ENCODE results near the gene ASB1. TPM values are rescaled to one million over a fixed set of nuclear protein-coding genes. Genes with fewer than 3 reads are reported as not detected.

ASB1 gene
- total RNA-seq, 4 donors from 2014 or later: 17.1 to 48.8 (median 22.1) TPM

DNA sequence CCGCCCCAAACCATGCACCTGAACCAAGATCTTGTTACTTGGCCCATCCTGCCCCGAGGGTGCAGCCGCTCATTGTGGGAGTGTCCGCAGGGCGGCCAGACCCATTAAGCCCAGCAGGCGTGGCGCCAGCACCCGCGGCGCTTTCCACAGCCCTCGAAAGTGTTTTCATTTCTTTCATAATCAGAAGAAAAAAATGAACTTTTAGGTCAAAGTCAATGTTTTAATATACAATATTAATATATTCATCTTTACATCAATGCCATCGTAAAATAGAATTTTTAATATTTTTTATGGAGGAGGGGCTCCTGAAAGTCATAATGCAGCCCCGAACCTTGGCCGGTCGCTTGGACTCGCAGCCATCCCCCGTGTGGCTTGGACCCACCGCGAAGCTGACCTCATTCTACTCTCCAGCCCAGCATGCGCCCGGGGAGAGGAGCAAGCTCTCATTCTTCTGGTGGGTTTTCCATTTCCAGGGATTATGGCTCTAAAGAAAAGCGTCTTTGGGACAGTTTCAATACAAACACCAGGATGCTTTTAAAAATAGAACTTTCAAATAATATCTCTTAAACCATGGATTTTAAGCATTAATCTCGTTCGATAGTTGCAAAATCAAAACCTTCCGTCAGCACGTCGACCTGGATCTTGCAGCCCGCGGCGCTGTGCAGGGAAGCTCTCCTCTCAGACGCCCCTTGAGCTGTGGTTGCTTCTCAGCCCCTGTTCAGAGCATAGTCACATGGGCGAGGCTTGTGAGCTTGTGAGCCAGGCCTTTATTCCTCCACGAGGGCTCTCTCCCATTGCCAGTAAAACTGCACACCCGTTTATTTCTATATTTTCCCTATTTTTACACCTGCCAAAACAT is 17.2 kb upstream of the ASB1 start:
- Histone ChIP-seq H3K27me3 (no peaks in the 10 kb centered on the region), H3K27ac (no peak overlapping the region), H3K9me3 (no peaks in the 10 kb centered on the region), H3K4me3 (no peak overlapping the region), H3K36me3 (no peaks in the 10 kb centered on the region), H3K4me1 (no peaks in the 10 kb centered on the region)
- DNase-seq (ENCODE audit: low spot score in 2 of 2): no peak
- no peak for TF ChIP-seq EP300 (IDR thresholded peaks at IDR 0.05)
- TF ChIP-seq CTCF (IDR thresholded peaks at IDR 0.05): no peak
- no peak for TF ChIP-seq POLR2AphosphoS5 (IDR thresholded peaks at IDR 0.05)
- no peak for TF ChIP-seq POLR2A (IDR thresholded peaks at IDR 0.05)
- whole genome bisulfite sequencing: 92% methylated on average over 34 of the region's 34 CpGs

DNA sequence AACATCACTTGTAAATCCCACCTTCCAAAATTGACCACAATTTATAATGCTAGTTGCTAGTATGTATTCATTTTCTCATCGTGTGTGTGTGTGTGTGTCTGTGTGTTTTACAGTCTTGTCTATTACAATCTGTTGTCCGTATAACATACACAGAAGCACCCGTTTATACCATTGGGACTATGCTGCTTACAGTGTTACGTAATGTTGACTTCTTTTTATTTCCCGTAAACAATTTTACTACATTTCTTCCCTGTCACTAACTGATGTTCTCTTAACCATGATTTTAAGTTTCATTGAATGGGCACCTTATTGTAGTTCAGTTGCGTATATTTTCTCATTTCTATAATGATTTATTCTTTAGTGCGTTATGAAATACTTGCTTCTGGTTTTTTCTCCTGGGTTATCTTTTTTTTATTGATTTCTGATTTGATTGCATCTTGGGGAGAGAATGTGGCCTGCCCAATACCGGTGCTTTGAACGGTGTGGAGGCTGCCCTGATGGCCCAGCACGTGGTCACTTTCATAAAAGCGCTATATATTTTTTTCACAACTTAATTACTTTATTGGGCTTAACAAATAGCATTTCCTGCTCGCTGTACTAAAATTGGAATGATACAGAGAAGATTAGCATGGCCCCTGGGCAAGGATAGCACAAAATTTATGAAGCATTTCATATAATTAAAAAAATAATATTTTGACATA is 14.5 kb upstream of the ASB1 start:
- Histone ChIP-seq H3K9me3 (no peaks in the 10 kb centered on the region), H3K27me3 (no peaks in the 10 kb centered on the region), H3K36me3 (no peaks in the 10 kb centered on the region), H3K4me3 (no peak overlapping the region), H3K27ac (no peak overlapping the region), H3K4me1 (peaks cover 1% of the 10 kb centered on the region)
- TF ChIP-seq EP300 (IDR thresholded peaks at IDR 0.05) (no peak), CTCF (IDR thresholded peaks at IDR 0.05) (no peak), POLR2A (IDR thresholded peaks at IDR 0.05) (no peak), POLR2AphosphoS5 (IDR thresholded peaks at IDR 0.05) (no peak)
- no peak for DNase-seq (ENCODE audit: low spot score in 2 of 2)
- WGBS: 90% methylated on average over 12 of the region's 12 CpGs

DNA sequence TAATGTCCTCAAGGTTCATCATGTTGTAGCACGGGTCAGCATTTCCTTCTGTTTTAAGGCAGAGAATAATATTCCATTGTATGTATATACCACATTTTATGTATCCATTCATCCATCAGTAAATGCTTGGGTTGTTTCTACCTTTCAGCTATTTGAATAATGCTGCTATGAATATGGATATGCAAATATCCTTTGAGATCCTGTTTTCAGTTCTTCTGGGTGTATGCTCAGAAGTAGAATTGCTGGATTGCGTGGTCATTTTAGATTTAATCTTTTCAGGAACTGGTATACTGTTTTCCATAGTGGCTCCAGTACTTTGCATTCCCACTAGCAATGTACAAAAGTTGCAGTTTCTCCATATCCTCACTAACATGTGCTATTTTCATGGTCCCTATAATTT is 13.4 kb upstream of the ASB1 start:
- no peak for DNase-seq (ENCODE audit: low spot score in 2 of 2)
- no peak overlapping the region for H3K27ac ChIP-seq
- H3K9me3 ChIP-seq: no peaks in the 10 kb centered on the region
- H3K4me3 ChIP-seq: no peak overlapping the region
- H3K4me1 ChIP-seq: peaks cover 3% of the 10 kb centered on the region
- WGBS: 80% methylated on average over 2 of the region's 2 CpGs
- no peaks in the 10 kb centered on the region for H3K27me3 ChIP-seq
- no peak for TF ChIP-seq CTCF (IDR thresholded peaks at IDR 0.05)
- TF ChIP-seq POLR2A (IDR thresholded peaks at IDR 0.05): no peak
- TF ChIP-seq EP300 (IDR thresholded peaks at IDR 0.05): no peak
- no peak for TF ChIP-seq POLR2AphosphoS5 (IDR thresholded peaks at IDR 0.05)
- H3K36me3 ChIP-seq: no peaks in the 10 kb centered on the region

DNA sequence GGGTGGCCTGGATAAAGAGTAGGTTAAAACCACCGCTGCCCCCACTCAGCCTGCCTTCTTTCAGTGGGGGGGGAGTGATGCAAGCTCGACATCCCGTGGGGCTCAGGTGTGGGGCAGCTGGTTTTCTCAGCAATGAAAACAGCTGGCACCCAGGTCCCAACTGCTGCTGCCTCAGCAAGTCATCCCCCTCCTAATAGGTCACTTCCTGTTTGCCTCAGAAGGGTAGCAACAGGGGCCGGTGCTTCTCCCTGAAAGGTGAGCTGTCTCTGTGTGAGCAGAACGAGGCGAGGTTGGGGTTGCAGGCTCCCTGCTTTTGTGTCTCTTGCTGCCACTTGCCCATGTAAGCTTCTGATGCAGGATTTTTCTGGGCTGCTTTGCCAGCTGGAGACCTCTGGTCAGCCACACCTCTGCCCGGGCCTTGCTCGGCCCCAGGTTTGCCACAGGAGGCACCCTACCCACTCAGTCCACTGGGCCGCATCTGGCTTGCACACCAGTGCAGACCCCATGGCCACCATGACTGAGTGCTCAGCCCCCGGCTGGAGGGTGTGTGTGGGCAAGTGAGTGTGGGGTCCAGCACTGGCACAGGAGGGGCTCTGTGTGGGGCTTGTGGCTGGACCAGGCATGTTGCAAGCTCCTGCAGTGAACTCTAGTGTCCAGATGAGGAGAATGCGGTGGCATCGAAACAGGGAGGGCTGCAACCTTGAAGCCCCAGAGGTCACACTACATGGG is 11.5 kb upstream of the ASB1 start:
- H3K27me3 ChIP-seq: no peaks in the 10 kb centered on the region
- H3K36me3 ChIP-seq: no peaks in the 10 kb centered on the region
- TF ChIP-seq POLR2A (IDR thresholded peaks at IDR 0.05): no peak
- no peak overlapping the region for H3K4me3 ChIP-seq
- H3K9me3 ChIP-seq: no peaks in the 10 kb centered on the region
- DNase-seq (ENCODE audit: low spot score in 2 of 2): no peak
- 86% methylated on average over 3 of the region's 12 CpGs for WGBS
- H3K27ac ChIP-seq: no peak overlapping the region
- peaks cover 8% of the 10 kb centered on the region for H3K4me1 ChIP-seq

GRCh38 chr2:238415893-238416292 is 10.8 kb upstream of the ASB1 start:
- WGBS: 97% methylated on average over 5 of the region's 5 CpGs
- TF ChIP-seq POLR2AphosphoS5 (IDR thresholded peaks at IDR 0.05) (no peak), EP300 (IDR thresholded peaks at IDR 0.05) (no peak), CTCF (IDR thresholded peaks at IDR 0.05) (no peak), POLR2A (IDR thresholded peaks at IDR 0.05) (no peak)
- Histone ChIP-seq H3K27me3 (no peaks in the 10 kb centered on the region), H3K27ac (no peak overlapping the region), H3K4me1 (peaks cover 14% of the 10 kb centered on the region), H3K36me3 (no peaks in the 10 kb centered on the region), H3K9me3 (no peaks in the 10 kb centered on the region), H3K4me3 (no peak overlapping the region)
- DNase-seq (ENCODE audit: low spot score in 2 of 2): no peak

Measured in suprapubic skin (tissue), 4 donors.